ENCODE measurements around the gene OGDH.
"Not testable (repeated sequence)": the region's sequence is repeated elsewhere in the genome, so short reads cannot be mapped to it uniquely, and the experiment has no call there.

OGDH gene

GRCh38 chr7:44587843-44588711 is 18.4 kb upstream of the OGDH start:
- no peak overlapping the region for H3K4me3 ChIP-seq (ENCODE audit: low read depth, low read length)
- TF ChIP-seq, protein P1, sequence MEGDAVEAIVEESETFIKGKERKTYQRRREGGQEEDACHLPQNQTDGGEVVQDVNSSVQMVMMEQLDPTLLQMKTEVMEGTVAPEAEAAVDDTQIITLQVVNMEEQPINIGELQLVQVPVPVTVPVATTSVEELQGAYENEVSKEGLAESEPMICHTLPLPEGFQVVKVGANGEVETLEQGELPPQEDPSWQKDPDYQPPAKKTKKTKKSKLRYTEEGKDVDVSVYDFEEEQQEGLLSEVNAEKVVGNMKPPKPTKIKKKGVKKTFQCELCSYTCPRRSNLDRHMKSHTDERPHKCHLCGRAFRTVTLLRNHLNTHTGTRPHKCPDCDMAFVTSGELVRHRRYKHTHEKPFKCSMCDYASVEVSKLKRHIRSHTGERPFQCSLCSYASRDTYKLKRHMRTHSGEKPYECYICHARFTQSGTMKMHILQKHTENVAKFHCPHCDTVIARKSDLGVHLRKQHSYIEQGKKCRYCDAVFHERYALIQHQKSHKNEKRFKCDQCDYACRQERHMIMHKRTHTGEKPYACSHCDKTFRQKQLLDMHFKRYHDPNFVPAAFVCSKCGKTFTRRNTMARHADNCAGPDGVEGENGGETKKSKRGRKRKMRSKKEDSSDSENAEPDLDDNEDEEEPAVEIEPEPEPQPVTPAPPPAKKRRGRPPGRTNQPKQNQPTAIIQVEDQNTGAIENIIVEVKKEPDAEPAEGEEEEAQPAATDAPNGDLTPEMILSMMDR (IDR thresholded peaks at IDR 0.05; ENCODE audit: low read depth, low read length), result peak; percentile 73
- TF ChIP-seq MYC (IDR thresholded peaks at IDR 0.05; ENCODE audit: low read depth, low read length), result no peak
- TF ChIP-seq, protein P2, sequence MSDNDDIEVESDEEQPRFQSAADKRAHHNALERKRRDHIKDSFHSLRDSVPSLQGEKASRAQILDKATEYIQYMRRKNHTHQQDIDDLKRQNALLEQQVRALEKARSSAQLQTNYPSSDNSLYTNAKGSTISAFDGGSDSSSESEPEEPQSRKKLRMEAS (IDR thresholded peaks at IDR 0.05; ENCODE audit: low read depth, low read length), result no peak
- TF ChIP-seq POLR2A (IDR thresholded peaks at IDR 0.05; ENCODE audit: extremely low read depth, insufficient read length), result no peak
- DNase-seq (ENCODE audit: low read depth), result peak; percentile 83

DNA sequence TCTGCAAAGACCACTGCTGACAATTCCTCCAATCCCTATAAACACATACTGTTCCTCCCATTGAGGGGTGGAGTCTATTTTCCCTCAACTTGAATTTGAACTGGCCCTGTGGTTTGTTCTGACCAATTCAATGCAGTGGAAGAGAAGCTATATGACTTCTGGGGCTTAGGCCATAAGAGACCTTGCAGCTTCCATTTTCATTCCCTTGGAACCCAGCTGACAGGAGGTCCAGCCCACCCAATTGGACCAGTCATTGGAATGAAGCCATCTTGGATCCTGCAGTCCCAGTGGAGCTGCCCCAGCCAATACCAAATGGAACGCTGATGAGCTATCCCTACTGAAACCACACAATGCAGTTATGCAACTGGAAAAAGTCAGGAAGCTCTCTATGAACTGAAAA is 15.5 kb upstream of the OGDH start:
- TF ChIP-seq MYC (IDR thresholded peaks at IDR 0.05; ENCODE audit: low read depth, low read length), result no peak
- TF ChIP-seq, protein P2 (IDR thresholded peaks at IDR 0.05; ENCODE audit: low read depth, low read length), result no peak
- TF ChIP-seq, protein P1 (IDR thresholded peaks at IDR 0.05; ENCODE audit: low read depth, low read length), result no peak
- no peak for TF ChIP-seq POLR2A (IDR thresholded peaks at IDR 0.05; ENCODE audit: extremely low read depth, insufficient read length)
- DNase-seq (ENCODE audit: low read depth), result no peak
- H3K4me3 ChIP-seq (ENCODE audit: low read depth, low read length), result no peak overlapping the region

GRCh38 chr7:44595934-44596635 is 10.3 kb upstream of the OGDH start:
- no peak for DNase-seq (ENCODE audit: low read depth)
- TF ChIP-seq MYC (IDR thresholded peaks at IDR 0.05; ENCODE audit: low read depth, low read length) (no peak), POLR2A (IDR thresholded peaks at IDR 0.05; ENCODE audit: extremely low read depth, insufficient read length) (no peak)
- TF ChIP-seq, protein P2 (IDR thresholded peaks at IDR 0.05; ENCODE audit: low read depth, low read length), result no peak
- TF ChIP-seq, protein P1 (IDR thresholded peaks at IDR 0.05; ENCODE audit: low read depth, low read length), result no peak

DNA sequence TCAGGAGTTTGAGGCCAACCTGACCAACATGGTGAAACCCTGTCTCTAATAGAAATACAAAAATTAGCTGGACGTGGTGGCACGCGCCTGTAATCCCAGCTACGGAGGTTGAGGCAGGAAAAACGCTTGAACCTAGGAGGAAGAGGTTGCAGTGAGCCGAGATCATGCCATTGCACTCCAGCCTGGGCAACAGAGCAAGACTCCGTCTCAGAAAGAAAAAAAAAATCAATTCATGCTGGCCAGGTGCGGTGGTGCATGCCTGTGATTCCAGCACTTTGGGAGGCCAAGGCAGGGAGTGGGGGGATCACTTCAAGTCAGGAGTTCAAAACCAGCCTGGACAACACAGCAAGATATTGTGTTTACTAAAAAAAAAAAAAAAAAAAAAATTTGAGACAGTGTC is 9.2 kb upstream of the OGDH start:
- not testable (repeated sequence) for DNase-seq (ENCODE audit: low read depth); H3K4me3 ChIP-seq (ENCODE audit: low read depth, low read length)

More at GRCh38 chr7:44595934-44596635, 10.3 kb upstream of the OGDH start:
- H3K4me3 ChIP-seq (ENCODE audit: low read depth, low read length), result no peak overlapping the region

GRCh38 chr7:44599222-44599621 is 7.2 kb upstream of the OGDH start:
- no peak for DNase-seq (ENCODE audit: low read depth)
- TF ChIP-seq MYC (IDR thresholded peaks at IDR 0.05; ENCODE audit: low read depth, low read length), result no peak
- TF ChIP-seq, protein P2 (IDR thresholded peaks at IDR 0.05; ENCODE audit: low read depth, low read length), result no peak
- TF ChIP-seq, protein P1 (IDR thresholded peaks at IDR 0.05; ENCODE audit: low read depth, low read length), result no peak
- no peak for TF ChIP-seq POLR2A (IDR thresholded peaks at IDR 0.05; ENCODE audit: extremely low read depth, insufficient read length)
- H3K4me3 ChIP-seq (ENCODE audit: low read depth, low read length), result no peak overlapping the region

DNA sequence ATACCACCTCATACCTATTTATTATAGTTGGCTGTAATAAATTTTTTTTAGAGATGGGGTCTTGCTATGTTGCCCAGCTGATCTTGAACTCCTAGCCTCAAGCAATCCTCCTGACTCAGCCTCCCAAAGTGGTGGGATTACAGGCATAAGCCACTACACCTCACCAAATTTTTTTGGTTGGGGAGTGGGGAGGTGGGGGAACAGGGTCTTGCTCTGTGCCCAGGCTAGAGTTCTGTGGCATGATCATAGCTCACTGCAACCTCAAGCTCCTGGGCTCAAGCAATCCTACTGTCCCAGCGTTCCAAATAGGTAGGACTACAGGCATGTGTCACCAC is 3.9 kb upstream of the OGDH start:
- no peak overlapping the region for H3K4me3 ChIP-seq (ENCODE audit: low read depth, low read length)
- TF ChIP-seq, protein P2 (IDR thresholded peaks at IDR 0.05; ENCODE audit: low read depth, low read length), result no peak
- TF ChIP-seq POLR2A (IDR thresholded peaks at IDR 0.05; ENCODE audit: extremely low read depth, insufficient read length) (no peak), MYC (IDR thresholded peaks at IDR 0.05; ENCODE audit: low read depth, low read length) (no peak)
- TF ChIP-seq, protein P1 (IDR thresholded peaks at IDR 0.05; ENCODE audit: low read depth, low read length), result no peak
- DNase-seq (ENCODE audit: low read depth), result no peak
